HL-60/S4 treated with retinoic acid at 250 ng/mL for 4 days and 3 days (cell line): ENCODE measurements around the gene RSRC2.

Source experiments
- in situ Hi-C: fragments of 300-500 bp; cut with MboI; formaldehyde crosslinking; loops from 2 replicates; pipeline ENCODE4 v1.7.0; 2022; ENCODE audit warnings: low sequenced_read_pairs

The RSRC2 gene

DNA sequence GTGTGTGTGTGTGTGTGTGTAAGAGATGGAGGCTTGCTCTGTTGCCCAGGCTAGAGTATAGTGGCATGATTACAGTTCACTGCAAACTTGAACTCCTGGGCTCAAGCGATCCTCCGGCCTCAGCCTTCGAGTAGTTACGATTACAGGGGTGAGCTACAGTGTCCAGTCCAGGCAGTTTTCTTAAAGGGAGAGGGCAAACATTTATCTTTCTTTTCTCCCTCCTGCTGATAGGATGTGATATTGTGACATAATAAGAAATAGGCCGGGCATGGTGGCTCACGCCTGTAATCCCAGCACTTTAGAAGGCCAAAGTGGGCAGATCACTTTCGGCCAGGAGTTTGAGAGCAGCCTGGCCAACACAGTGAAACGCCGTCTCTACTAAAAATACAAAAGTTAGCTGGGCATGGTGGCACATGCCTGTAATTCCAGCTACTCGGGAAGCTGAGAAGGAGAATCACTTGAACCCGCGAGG is 72.5 kb downstream of the RSRC2 start:
- in situ Hi-C loops, result no loop called here
